Measurements from ENCODE around the gene THSD4.
"Not testable (repeated sequence)": the region's sequence is repeated elsewhere in the genome, so short reads cannot be mapped to it uniquely, and the experiment has no call there.

DNA sequence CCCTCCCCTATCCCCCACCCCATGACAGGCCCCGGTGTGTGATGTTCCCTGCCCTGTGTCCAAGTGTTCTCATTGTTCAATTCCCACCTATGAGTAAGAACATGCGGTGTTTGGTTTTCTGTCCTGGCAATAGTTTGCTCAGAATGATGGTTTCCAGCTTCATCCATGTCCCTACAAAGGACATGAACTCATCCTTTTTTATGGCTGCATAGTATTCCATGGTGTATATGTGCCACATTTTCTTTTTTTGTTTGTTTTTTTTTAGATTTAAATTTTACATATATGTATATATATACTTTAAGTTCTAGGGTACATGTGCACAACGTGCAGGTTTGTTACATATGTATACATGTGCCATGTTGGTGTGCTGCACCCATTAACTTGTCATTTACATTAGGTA lies 555.0 kb downstream of the THSD4 start:
- TF ChIP-seq, protein P1, sequence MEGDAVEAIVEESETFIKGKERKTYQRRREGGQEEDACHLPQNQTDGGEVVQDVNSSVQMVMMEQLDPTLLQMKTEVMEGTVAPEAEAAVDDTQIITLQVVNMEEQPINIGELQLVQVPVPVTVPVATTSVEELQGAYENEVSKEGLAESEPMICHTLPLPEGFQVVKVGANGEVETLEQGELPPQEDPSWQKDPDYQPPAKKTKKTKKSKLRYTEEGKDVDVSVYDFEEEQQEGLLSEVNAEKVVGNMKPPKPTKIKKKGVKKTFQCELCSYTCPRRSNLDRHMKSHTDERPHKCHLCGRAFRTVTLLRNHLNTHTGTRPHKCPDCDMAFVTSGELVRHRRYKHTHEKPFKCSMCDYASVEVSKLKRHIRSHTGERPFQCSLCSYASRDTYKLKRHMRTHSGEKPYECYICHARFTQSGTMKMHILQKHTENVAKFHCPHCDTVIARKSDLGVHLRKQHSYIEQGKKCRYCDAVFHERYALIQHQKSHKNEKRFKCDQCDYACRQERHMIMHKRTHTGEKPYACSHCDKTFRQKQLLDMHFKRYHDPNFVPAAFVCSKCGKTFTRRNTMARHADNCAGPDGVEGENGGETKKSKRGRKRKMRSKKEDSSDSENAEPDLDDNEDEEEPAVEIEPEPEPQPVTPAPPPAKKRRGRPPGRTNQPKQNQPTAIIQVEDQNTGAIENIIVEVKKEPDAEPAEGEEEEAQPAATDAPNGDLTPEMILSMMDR (IDR thresholded peaks at IDR 0.05) = not testable (repeated sequence)
- not testable (repeated sequence) for TF ChIP-seq POLR2A (IDR thresholded peaks at IDR 0.05)
